Activated T-helper 1 cell treated with Interleukin-2 at 50 U/mL for 16 hours (primary cell): ENCODE data around the gene SPTBN1.

Experiments
- DNase-seq: peaks from one replicate; pipeline ENCODE4 v3.0.0-alpha.2; 2020; ENCODE audit warnings: low read depth

The SPTBN1 gene

GRCh38 chr2:54632733-54633692, 176.9 kb downstream of the SPTBN1 start:
- DNase-seq = no peak

GRCh38 chr2:54634021-54634420, 177.9 kb downstream of the SPTBN1 start:
- no peak for DNase-seq

GRCh38 chr2:54634564-54635511, 178.7 kb downstream of the SPTBN1 start:
- no peak for DNase-seq

- no peak for DNase-seq
Measured at GRCh38 chr2:54635554-54636152, 179.5 kb downstream of the SPTBN1 start.

- DNase-seq = no peak
Measured at GRCh38 chr2:54636415-54637139, 180.4 kb downstream of the SPTBN1 start.

GRCh38 chr2:54638103-54638502, 182.0 kb downstream of the SPTBN1 start:
- DNase-seq = no peak

- DNase-seq = no peak
Measured at GRCh38 chr2:54638774-54639187, 182.7 kb downstream of the SPTBN1 start.

- no peak for DNase-seq
Measured at GRCh38 chr2:54639609-54640008, 183.5 kb downstream of the SPTBN1 start.

GRCh38 chr2:54640834-54641540, 184.9 kb downstream of the SPTBN1 start:
- DNase-seq = no peak

- no peak for DNase-seq
Measured at GRCh38 chr2:54641988-54642387, 185.9 kb downstream of the SPTBN1 start.

- DNase-seq = no peak
Measured at GRCh38 chr2:54642677-54643430, 186.7 kb downstream of the SPTBN1 start.

- no peak for DNase-seq
Measured at GRCh38 chr2:54644236-54644635, 188.1 kb downstream of the SPTBN1 start.

GRCh38 chr2:54646170-54646927, 190.2 kb downstream of the SPTBN1 start:
- no peak for DNase-seq

- no peak for DNase-seq
Measured at GRCh38 chr2:54648256-54648655, 192.1 kb downstream of the SPTBN1 start.

- no peak for DNase-seq
Measured at GRCh38 chr2:54649191-54649590, 193.1 kb downstream of the SPTBN1 start.

- no peak for DNase-seq
Measured at GRCh38 chr2:54649633-54650032, 193.5 kb downstream of the SPTBN1 start.

GRCh38 chr2:54650612-54651011, 194.5 kb downstream of the SPTBN1 start:
- DNase-seq = no peak

- DNase-seq = no peak
Measured at GRCh38 chr2:54651291-54651690, 195.2 kb downstream of the SPTBN1 start.

- no peak for DNase-seq
Measured at GRCh38 chr2:54652540-54652939, 196.4 kb downstream of the SPTBN1 start.
